Neural progenitor cell (in vitro differentiated cells): ENCODE measurements around the gene FUT3. TPM values are rescaled to one million over a fixed set of nuclear protein-coding genes. Genes with fewer than 3 reads are reported as not detected.

Experiments used
- DNase-seq: peaks from one replicate; pipeline ENCODE4 v3.0.0-alpha.2; 2016; ENCODE audit warnings: low spot score
- H2AFZ ChIP-seq: fragments of 200-600 bp; sonication (generic); replicated peaks from 2 replicates; pipeline ENCODE4 v1.6.1; 2016; ENCODE audit warnings: antibody characterized with exemption
- H3F3A ChIP-seq: fragments of 200-600 bp; sonication (generic); 2 replicates; pipeline ENCODE4 v1.6.1; 2016; ENCODE audit warnings: antibody characterized with exemption, low read depth
- H3K27ac ChIP-seq: fragments of 200-600 bp; sonication (generic); 2 replicates; pipeline ENCODE4 v1.5.1; 2016; ENCODE audit warnings: mild to moderate bottlenecking
- H3K27me3 ChIP-seq: fragments of 200-600 bp; sonication (generic); 2 replicates; pipeline ENCODE4 v1.6.1; 2016; ENCODE audit warnings: mild to moderate bottlenecking, moderate library complexity
- H3K36me3 ChIP-seq: fragments of 200-600 bp; sonication (generic); 2 replicates; pipeline ENCODE4 v1.5.1; 2016
- H3K4me1 ChIP-seq: fragments of 200-600 bp; sonication (generic); 2 replicates; pipeline ENCODE4 v1.6.1; 2016; ENCODE audit warnings: mixed run types
- H3K4me2 ChIP-seq: fragments of 200-600 bp; sonication (generic); 2 replicates; pipeline ENCODE4 v1.6.1; 2016
- H3K4me3 ChIP-seq: fragments of 200-600 bp; sonication (generic); 2 replicates; pipeline ENCODE4 v1.5.1; 2016
- H3K79me2 ChIP-seq: fragments of 200-600 bp; sonication (generic); 2 replicates; pipeline ENCODE4 v1.6.1; 2016; ENCODE audit warnings: low read depth
- H3K9ac ChIP-seq: fragments of 200-600 bp; sonication (generic); 2 replicates; pipeline ENCODE4 v1.6.1; 2016
- H3K9me3 ChIP-seq: fragments of 200-600 bp; sonication (generic); 2 replicates; pipeline ENCODE4 v1.5.1; 2016; ENCODE audit warnings: low read depth
- H4K20me1 ChIP-seq: fragments of 200-600 bp; sonication (generic); 2 replicates; pipeline ENCODE4 v1.6.1; 2016; ENCODE audit warnings: low read depth
- H3K27ac Mint-ChIP-seq: 3 replicates; pipeline ENCODE4 v1.8.0; 2021; ENCODE audit warnings: mixed read lengths
- H3K27me3 Mint-ChIP-seq: 2 replicates; pipeline ENCODE4 v1.8.0; 2022; ENCODE audit warnings: low read depth, mild to moderate bottlenecking, inconsistent platforms, moderate library complexity, mixed read lengths; ENCODE audit not compliant: insufficient read depth
- H3K36me3 Mint-ChIP-seq: 3 replicates; pipeline ENCODE4 v1.8.0; 2021; ENCODE audit warnings: mixed read lengths
- H3K4me1 Mint-ChIP-seq: 3 replicates; pipeline ENCODE4 v1.8.0; 2021; ENCODE audit warnings: mixed read lengths
- H3K4me3 Mint-ChIP-seq: 3 replicates; pipeline ENCODE4 v1.8.0; 2021; ENCODE audit warnings: mild to moderate bottlenecking, moderate library complexity, mixed read lengths
- H3K9me3 Mint-ChIP-seq: 3 replicates; pipeline ENCODE4 v1.8.0; 2020; ENCODE audit warnings: mixed read lengths
- CTCF ChIP-seq: fragments of 200-600 bp; sonication (generic); IDR thresholded peaks from 2 replicates; pipeline ENCODE4 v1.5.1; 2017; ENCODE audit warnings: antibody characterized with exemption, mild to moderate bottlenecking
- EZH2 ChIP-seq: fragments of 200-600 bp; sonication (generic); IDR thresholded peaks from 2 replicates; pipeline ENCODE4 v1.6.1; 2017; ENCODE audit warnings: antibody characterized with exemption, mild to moderate bottlenecking, moderate library complexity
- EZH2phosphoT487 ChIP-seq: fragments of 200-600 bp; sonication (generic); IDR thresholded peaks from 2 replicates; pipeline ENCODE4 v1.6.1; 2017; ENCODE audit warnings: antibody characterized with exemption
- total RNA-seq: library from RNA; depleted of rRNA; stranded (reverse); fragments of >200 nt; gene quantifications from 2 replicates; pipeline ENCODE4 v1.2.3, GENCODE V29; 2015; ENCODE audit warnings: low replicate concordance

The FUT3 gene
- total RNA-seq, 1 donor from 2014 or later: not detected

GRCh38 chr19:5804516-5805461 lies 46.5 kb downstream of the FUT3 start, which contains the start of gene NRTN:
Gene NRTN, plus strand, starts transcription at chr19:5805067. Its CDS starts 19,099 bp downstream, at chr19:5824166.
- Histone ChIP-seq H3K4me1 (peaks cover 10% of the 10 kb centered on the region), H4K20me1 (no peaks in the 10 kb centered on the region), H3F3A (peaks cover 28% of the 10 kb centered on the region), H3K9me3 (no peaks in the 10 kb centered on the region), H3K27ac (no peak within 1 kb of the TSS), H3K36me3 (no peaks in the 10 kb centered on the region), H3K27me3 (peaks cover 39% of the 10 kb centered on the region), H3K4me3 (peak within 1 kb of the TSS; percentile 49), H3K79me2 (no peaks in the 10 kb centered on the region), H3K9ac (no peak within 1 kb of the TSS), H3K4me2 (peak within 1 kb of the TSS; percentile 75), H2AFZ (peak within 1 kb of the TSS; percentile 41)
- Mint-ChIP-seq H3K4me1 (peaks cover 34% of the 10 kb centered on the region), H3K27ac (no peak within 1 kb of the TSS), H3K9me3 (no peaks in the 10 kb centered on the region), H3K36me3 (no peaks in the 10 kb centered on the region), H3K27me3 (peaks cover 22% of the 10 kb centered on the region), H3K4me3 (peak within 1 kb of the TSS; percentile 81)
- no peak for TF ChIP-seq EZH2phosphoT487
- DNase-seq: peak; percentile 84

DNA sequence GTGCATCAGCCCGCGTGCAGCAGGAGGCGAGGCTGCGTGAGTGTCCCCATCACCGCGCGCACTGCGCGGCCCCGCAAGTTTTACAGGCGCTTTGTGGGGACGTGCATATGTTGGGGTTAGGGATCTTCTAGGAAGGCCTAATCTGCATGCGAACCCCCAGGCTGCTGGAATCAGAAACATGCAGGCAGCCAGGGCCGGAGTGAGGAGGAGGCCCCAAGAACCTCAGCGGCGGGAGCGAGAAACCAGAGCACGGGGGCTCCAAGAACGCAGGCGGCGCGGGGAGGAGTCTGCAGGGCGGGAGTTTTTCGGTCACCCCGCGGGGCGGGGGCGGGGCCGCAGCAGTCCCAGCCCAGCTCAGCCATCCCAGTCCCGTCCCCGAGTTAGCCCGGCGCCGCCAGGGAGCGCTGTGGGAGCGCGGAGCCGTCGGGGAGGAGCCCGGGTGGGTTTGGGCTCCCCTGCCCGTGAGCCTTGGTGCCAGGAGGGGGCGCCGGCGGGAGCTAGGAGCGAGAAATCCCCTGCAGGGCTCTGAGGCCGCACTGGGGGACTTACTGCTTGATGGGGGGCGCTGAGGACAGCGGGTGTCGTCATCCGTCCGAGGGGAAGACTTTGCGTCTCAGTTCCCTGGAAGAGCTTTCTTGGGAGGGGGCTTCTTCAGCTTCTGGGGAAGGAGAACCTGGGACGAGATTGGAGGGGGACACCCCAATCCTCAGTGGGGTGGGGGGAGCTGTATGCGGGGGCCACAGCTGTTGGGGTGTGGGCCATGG lies 47.3 kb downstream of the FUT3 start:
- peaks cover 10% of the 10 kb centered on the region for H3K4me1 ChIP-seq
- peaks cover 39% of the 10 kb centered on the region for H3K27me3 ChIP-seq
- DNase-seq: peak; percentile 97
- Mint-ChIP-seq H3K4me1 (peaks cover 38% of the 10 kb centered on the region), H3K27ac (no peak overlapping the region), H3K9me3 (no peaks in the 10 kb centered on the region), H3K4me3 (peak overlapping the region; percentile 81), H3K36me3 (no peaks in the 10 kb centered on the region), H3K27me3 (peaks cover 20% of the 10 kb centered on the region)
- no peaks in the 10 kb centered on the region for H3K79me2 ChIP-seq
- peak overlapping the region; percentile 70 for H2AFZ ChIP-seq
- no peaks in the 10 kb centered on the region for H4K20me1 ChIP-seq
- H3K4me2 ChIP-seq: peak overlapping the region; percentile 67
- no peak overlapping the region for H3K9ac ChIP-seq
- no peaks in the 10 kb centered on the region for H3K9me3 ChIP-seq
- H3F3A ChIP-seq: peaks cover 28% of the 10 kb centered on the region
- TF ChIP-seq EZH2phosphoT487 (no peak), EZH2 (no peak), CTCF (peak; percentile 98)
- no peak overlapping the region for H3K27ac ChIP-seq
- no peaks in the 10 kb centered on the region for H3K36me3 ChIP-seq
- peak overlapping the region; percentile 33 for H3K4me3 ChIP-seq

DNA sequence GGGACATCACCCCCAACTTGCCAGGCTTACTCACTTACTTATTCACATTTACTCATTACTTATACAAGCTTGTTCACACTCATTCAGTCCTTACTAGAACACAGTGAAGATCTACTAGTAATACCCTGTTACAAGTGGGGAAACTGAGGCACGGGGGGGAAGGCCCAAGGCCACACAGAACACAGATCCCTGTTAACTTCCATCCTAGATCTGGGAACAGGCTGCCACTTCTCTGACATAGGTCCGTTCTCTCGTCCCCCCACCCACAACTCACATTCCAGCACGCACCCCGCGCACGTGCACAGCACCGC lies 47.9 kb downstream of the FUT3 start:
- Histone ChIP-seq H3K4me3 (peak overlapping the region; percentile 24), H3K9me3 (no peaks in the 10 kb centered on the region), H4K20me1 (no peaks in the 10 kb centered on the region), H3K79me2 (no peaks in the 10 kb centered on the region), H3K27ac (no peak overlapping the region), H3K27me3 (peaks cover 39% of the 10 kb centered on the region), H3K9ac (no peak overlapping the region), H2AFZ (peak overlapping the region; percentile 70), H3F3A (peaks cover 28% of the 10 kb centered on the region), H3K36me3 (no peaks in the 10 kb centered on the region), H3K4me2 (peak overlapping the region; percentile 67), H3K4me1 (peaks cover 10% of the 10 kb centered on the region)
- Mint-ChIP-seq H3K9me3 (no peaks in the 10 kb centered on the region), H3K27me3 (peaks cover 23% of the 10 kb centered on the region), H3K4me1 (peaks cover 38% of the 10 kb centered on the region), H3K36me3 (no peaks in the 10 kb centered on the region), H3K27ac (no peak overlapping the region), H3K4me3 (peak overlapping the region; percentile 79)
- TF ChIP-seq CTCF (no peak), EZH2phosphoT487 (no peak), EZH2 (no peak)
- no peak for DNase-seq
